NCI-H1092 treated with DMSO at 0.1 percent for 48 hours (cell line): Measurements from ENCODE around the gene SEPTIN12.

Experiments used
- DNase-seq: peaks from one replicate; lab custom pipeline; 2025; lab: John Stamatoyannopoulos, UW

Gene SEPTIN12, protein sequence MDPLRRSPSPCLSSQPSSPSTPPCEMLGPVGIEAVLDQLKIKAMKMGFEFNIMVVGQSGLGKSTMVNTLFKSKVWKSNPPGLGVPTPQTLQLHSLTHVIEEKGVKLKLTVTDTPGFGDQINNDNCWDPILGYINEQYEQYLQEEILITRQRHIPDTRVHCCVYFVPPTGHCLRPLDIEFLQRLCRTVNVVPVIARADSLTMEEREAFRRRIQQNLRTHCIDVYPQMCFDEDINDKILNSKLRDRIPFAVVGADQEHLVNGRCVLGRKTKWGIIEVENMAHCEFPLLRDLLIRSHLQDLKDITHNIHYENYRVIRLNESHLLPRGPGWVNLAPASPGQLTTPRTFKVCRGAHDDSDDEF

GRCh38 chr16:4787627-4788482 is at the start of gene SEPTIN12:
TSS of gene SEPTIN12 (minus strand) at chr16:4788345. CDS start at chr16:4787645, 700 bp downstream.
- DNase-seq: no peak

DNA sequence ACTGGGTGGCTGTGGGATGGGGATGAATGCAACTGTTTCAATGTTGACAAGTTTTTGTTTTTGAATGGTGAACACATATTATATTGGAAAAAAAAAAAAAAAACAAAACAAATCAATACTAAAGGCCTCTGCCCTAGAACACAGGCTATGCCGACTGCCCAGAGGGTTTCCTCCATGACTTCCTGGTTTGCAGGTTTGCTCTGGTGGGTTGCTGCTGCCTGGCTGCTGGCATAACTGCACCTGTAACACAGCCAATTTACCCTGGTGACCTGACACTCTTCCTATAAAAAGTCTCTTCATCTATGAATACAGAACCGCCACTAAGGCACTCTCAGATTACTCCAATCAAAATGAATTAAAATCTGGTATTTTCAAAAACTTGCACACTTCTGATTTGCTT is 48.6 kb upstream of the SEPTIN12 start:
- DNase-seq: no peak

DNA sequence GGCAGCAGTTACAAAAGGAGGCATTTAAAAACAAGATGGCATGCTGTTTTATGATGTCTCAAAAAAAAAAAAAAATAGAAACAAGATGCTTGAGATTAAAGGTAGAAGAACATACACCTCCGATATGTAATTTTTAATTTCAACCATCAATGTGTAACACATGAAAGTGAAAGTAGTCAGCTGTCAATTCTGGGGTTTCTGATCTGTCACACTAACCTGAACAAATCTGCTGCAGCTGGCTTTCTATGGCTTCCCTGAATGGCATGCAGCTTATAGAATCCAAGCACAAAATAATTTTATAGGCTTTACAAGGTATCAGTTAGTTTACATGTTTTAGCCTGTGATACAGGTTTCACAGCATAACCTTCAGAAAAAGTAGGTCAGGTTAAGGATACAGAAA is 45.4 kb upstream of the SEPTIN12 start:
- DNase-seq: no peak

GRCh38 chr16:4832698-4833343 is 44.7 kb upstream of the SEPTIN12 start:
- no peak for DNase-seq

DNA sequence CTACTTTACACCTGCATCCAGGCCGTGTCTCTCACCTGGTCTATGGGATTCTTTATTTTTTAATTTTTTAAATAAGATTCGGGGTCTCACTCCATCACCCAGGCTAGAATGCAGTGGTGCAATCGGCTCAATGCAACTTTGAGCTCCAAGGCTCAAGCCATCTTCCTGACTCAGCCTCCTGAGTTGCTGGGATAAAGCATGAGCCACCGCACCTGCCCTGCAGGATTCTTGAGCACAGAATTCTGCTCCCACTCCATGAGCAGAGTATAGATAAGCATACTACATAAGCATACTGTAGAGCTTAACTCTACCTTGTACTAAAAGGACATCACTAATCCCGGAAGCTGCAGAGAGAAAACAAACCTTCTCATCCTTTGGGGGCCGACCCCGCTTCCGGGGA is 43.5 kb upstream of the SEPTIN12 start:
- DNase-seq: no peak

- no peak for DNase-seq
Observed at GRCh38 chr16:4830408-4830807, 42.3 kb upstream of the SEPTIN12 start.

GRCh38 chr16:4828567-4829321 is 40.6 kb upstream of the SEPTIN12 start:
- DNase-seq: no peak

GRCh38 chr16:4826980-4827379 is 38.8 kb upstream of the SEPTIN12 start:
- DNase-seq: no peak

- DNase-seq: no peak
Observed at GRCh38 chr16:4826526-4826925, 38.4 kb upstream of the SEPTIN12 start.

GRCh38 chr16:4825196-4825595 is 37.1 kb upstream of the SEPTIN12 start:
- no peak for DNase-seq

- DNase-seq: no peak
Observed at GRCh38 chr16:4820652-4821051, 32.5 kb upstream of the SEPTIN12 start.

DNA sequence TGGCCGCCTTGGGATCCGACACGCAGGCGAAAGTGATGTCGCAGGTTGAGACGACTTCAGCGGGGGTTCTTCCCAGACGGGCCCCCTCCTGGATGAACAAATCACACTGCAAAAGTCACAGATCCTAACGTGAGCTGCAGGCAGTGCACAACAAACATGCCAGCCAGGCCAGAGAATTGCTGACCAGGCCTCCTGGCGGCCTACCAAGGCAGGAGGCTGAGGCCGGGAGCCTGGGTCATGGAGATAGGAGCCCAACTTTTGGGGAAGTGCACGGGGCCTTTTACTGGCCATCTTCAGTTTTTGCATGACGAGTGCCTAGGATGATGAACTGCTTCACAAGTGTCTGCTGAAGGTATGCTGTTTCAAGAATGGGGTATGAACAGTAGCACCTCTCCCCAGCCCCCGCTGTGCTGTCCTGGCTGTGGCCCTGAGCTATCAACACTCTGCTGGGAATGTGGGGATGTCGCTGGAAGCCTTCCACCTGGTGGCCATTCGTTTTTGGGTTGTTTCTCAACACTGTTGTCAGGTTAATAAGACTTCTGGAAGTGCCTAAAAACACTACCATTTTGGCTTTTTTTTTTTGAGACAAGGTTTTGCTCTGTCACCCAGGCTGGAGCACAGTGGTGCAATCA is 26.5 kb upstream of the SEPTIN12 start:
- no peak for DNase-seq

DNA sequence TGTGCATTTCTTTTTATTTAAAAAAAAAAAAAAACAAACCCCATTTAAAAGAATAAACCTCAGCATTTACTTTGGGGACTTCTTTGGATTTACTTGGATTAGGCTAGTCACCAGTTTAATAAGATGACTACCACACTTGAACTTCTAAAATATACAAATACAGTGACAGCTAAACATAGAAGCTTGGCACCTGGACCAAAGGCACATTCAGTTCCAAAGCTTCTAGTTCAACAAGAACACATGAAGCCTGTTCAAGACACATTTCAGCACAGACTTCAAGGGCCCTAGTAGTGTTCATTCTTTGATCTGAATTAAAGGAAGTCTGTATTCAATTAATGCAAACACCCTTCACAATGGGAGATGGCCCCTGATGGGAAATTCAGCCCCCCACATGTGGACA is 25.9 kb upstream of the SEPTIN12 start:
- DNase-seq: no peak

DNA sequence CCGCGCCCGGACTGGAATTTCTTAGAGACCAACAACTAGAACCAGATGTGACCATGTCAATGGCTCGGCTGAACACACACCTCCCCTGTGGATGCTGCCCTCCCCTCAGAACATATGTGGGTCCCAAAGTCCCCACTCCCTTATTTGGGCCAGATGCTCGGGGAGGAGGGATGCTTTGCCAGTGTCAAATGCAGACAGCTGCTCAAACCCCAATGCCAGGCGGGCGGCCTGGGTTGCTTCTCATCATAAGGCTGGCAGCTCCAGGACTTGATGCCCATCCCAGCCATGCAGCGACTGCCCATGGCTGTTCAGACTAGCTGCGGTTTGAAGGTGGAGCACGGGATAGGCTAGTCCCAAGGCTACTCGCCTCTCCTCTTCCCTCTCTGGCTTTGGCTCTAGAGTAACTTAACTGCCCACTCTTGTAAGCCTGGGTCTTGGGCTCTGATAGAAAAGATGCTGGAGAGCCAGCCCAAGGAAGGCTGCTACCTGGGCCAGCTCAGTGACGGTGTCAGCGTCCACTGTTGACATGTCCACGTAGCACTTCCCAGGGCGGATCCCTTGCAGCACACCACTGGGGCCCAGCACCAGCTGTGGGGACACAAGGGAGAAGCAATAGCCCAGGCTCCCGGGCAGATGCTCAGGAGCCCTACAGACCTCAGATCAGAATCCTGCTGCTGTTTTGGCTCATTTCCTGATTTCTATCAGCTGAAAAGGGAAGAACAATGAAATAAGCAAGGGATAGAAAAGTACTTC is 25.3 kb upstream of the SEPTIN12 start:
- no peak for DNase-seq

- DNase-seq: no peak
Observed at GRCh38 chr16:4811773-4812172, 23.6 kb upstream of the SEPTIN12 start.

DNA sequence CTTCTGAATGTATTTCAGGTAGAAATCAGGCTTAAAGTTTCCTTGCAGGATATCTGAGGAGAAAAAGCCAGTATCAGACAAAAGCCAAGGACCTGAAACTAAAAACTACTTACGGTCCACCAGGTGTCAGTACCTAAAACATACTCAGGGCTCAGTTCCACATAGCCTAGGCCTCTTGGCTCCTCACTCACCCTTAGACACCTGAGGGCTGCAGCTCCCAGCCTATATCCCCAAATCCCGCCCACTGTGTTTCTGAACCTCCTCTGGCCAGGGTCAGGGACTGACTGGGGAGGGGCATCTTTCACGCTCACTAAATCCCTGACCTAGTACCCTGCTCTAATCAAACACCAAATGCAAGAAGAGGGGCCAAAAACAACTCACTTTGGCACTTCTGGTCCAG is 23.1 kb upstream of the SEPTIN12 start:
- no peak for DNase-seq

DNA sequence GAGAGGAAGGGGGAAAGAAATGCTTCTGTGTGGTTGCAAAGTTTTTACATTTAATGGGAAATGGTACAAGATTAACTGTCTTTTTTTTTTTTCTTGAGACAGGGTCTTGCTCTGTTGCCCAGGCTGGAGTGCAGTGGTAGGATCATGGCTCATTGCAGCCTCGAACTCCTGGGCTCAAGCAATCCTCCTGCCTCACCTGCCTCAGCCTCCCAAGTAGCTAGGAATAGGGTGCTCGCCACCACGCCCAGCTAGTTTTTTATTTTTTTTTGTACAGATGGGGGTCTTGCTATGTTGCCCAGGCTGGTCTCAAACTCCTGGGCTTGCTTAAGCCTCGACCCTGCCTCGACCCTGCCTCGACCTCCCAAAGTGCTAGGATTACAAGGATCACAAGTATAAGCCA is 18.1 kb upstream of the SEPTIN12 start:
- no peak for DNase-seq

DNA sequence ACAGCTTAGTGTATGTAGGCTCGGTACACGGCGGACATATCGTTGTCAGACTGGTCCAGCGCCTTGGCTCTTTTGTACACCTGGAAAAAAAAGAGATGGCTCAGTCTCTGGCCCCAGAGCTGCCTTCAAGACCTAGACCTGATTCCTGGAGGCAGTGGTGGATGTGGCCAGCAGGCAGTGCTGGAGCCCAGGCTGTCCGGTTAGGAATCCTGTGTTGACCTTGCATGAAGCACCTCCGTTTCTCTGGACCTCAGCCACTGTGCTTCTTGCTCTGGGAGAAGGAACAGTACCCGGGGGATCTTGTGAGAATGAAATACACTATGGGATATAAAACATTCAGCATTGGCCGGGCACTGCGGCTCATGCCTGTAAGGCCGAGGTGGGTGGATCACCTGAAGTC is 17.1 kb upstream of the SEPTIN12 start:
- no peak for DNase-seq

DNA sequence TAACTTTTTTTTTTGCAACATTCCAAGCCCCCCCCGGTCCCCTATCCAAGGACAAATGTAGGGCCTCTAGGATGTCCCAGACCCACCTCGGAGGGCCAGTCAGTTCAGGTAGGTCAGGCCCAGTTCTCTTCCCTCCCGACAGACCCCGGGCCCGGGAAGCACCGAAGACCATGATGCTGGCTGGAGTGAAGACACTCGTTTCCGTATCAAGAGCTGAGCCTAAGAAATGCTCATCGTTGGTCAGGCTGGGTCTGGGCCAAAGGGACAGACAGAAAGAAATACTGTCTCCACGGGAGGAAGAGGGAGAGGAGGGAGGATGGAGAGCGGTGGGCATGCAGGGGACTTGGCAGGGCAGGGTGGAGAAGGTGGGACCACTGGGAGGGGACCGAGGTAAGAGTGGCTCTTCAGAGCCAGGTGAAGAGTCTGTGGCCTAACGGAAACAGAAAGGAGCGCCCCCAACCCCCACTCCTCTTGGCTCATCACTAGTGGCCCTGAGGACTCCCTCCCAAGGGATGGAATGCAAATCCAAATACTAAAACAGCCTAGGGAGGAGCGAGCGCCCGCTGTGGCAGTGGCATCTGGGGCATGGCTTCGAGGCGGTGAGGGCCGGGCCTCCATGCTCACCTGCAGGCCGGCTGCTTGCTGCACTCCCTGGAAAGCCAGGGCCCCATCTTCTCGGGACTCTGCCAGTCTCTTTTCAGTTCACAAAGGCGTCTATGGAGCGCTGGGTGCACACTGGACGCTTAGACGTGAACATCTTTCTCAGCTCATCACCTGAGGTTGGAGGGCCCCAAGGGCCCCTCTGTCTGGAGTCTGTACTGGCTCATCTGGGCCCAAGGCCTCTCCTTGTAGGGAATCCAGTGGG is 16.0 kb upstream of the SEPTIN12 start:
- DNase-seq: no peak

DNA sequence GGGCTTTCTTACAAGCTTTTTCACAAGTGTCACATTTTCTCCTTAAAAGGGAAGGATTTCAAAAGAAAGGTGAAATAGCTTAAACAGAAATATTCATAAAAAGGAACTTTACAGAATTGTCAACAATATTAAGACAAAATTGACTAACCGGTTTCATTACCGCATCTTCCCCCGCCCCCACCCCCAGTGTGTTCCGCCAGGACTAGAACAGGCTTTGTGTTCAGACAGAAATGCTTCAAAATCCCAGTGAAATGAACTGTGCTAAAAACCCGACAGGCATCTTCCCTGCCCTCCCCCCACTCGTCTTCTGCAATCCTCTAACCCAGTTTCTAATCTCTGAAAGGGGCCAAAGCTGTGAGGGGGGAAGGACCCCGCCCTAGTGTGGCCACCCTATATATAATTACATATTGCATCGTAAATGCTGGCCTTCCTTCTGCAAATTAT is 15.3 kb upstream of the SEPTIN12 start:
- no peak for DNase-seq
